GM23338 (cell line): ENCODE results near the gene BID. TPM values are rescaled to one million over a fixed set of nuclear protein-coding genes. Genes with fewer than 3 reads are reported as not detected.

Experiments
- ATAC-seq: fragments of 200-7000 bp; cut with Tn5 transposase; 3 replicates; pipeline ENCODE4 v1.9.1; 2020
- DNase-seq: peaks from one replicate; pipeline ENCODE4 v3.0.0-alpha.2; 2015; ENCODE audit warnings: low spot score
- H2AFZ ChIP-seq: fragments of 200-600 bp; sonication (generic); 2 replicates; pipeline ENCODE4 v1.8.0; 2016; ENCODE audit warnings: antibody characterized with exemption, mild to moderate bottlenecking, moderate library complexity
- H3F3A ChIP-seq: fragments of 200-600 bp; sonication (generic); replicated peaks from 2 replicates; pipeline ENCODE4 v1.8.0; 2017; ENCODE audit warnings: antibody characterized with exemption, mixed run types, low read depth
- H3K27ac ChIP-seq: fragments of 200-600 bp; sonication (generic); 2 replicates; pipeline ENCODE4 v1.6.1; 2016; ENCODE audit warnings: low read depth
- H3K27me3 ChIP-seq: fragments of 200-600 bp; sonication (generic); 2 replicates; pipeline ENCODE4 v1.8.0; 2016; ENCODE audit warnings: mild to moderate bottlenecking, mixed run types, moderate library complexity; ENCODE audit not compliant: insufficient read depth
- H3K36me3 ChIP-seq: fragments of 200-600 bp; sonication (generic); 2 replicates; pipeline ENCODE4 v1.8.0; 2016; ENCODE audit warnings: mild to moderate bottlenecking; ENCODE audit not compliant: insufficient read depth
- H3K4me1 ChIP-seq: fragments of 200-600 bp; sonication (generic); 2 replicates; pipeline ENCODE4 v1.8.0; 2016; ENCODE audit warnings: mild to moderate bottlenecking, moderate library complexity; ENCODE audit not compliant: insufficient read depth
- H3K4me2 ChIP-seq: fragments of 200-600 bp; sonication (generic); 2 replicates; pipeline ENCODE4 v1.7.1; 2017; ENCODE audit warnings: mixed run types
- H3K4me3 ChIP-seq: fragments of 200-600 bp; sonication (generic); 2 replicates; pipeline ENCODE4 v1.6.1; 2016; ENCODE audit warnings: mixed run types
- H3K79me2 ChIP-seq: fragments of 200-600 bp; sonication (generic); replicated peaks from 2 replicates; pipeline ENCODE4 v1.8.0; 2017; ENCODE audit warnings: mild to moderate bottlenecking; ENCODE audit not compliant: insufficient read depth
- H3K9me2 ChIP-seq: fragments of 200-600 bp; sonication (generic); 2 replicates; pipeline ENCODE4 v1.8.0; 2017; ENCODE audit not compliant: insufficient read depth
- H4K20me1 ChIP-seq: fragments of 200-600 bp; sonication (generic); replicated peaks from 2 replicates; pipeline ENCODE4 v1.8.0; 2017; ENCODE audit warnings: mild to moderate bottlenecking; ENCODE audit not compliant: insufficient read depth
- H3K27ac Mint-ChIP-seq: 2 replicates; pipeline ENCODE4 v1.8.0; 2020; ENCODE audit warnings: inconsistent platforms, mild to moderate bottlenecking, moderate library complexity, mixed read lengths
- H3K27me3 Mint-ChIP-seq: 3 replicates; pipeline ENCODE4 v1.8.0; 2022; ENCODE audit warnings: low read depth, mild to moderate bottlenecking, moderate library complexity, mixed read lengths, inconsistent platforms; ENCODE audit not compliant: insufficient read depth, poor library complexity
- H3K36me3 Mint-ChIP-seq: 3 replicates; pipeline ENCODE4 v1.8.0; 2021; ENCODE audit warnings: low read depth, mild to moderate bottlenecking, inconsistent platforms, moderate library complexity, mixed read lengths
- H3K4me1 Mint-ChIP-seq: 3 replicates; pipeline ENCODE4 v1.8.0; 2020; ENCODE audit warnings: mild to moderate bottlenecking, inconsistent platforms, mixed read lengths
- H3K4me3 Mint-ChIP-seq: 3 replicates; pipeline ENCODE4 v1.8.0; 2021; ENCODE audit warnings: moderate library complexity, mild to moderate bottlenecking, inconsistent platforms, mixed read lengths
- H3K9me3 Mint-ChIP-seq: 3 replicates; pipeline ENCODE4 v1.8.0; 2020; ENCODE audit warnings: moderate library complexity, mild to moderate bottlenecking, inconsistent platforms, mixed read lengths
- CREB1 ChIP-seq: fragments of 250-450 bp; sonication (Bioruptor Pico); IDR thresholded peaks from 2 replicates; pipeline ENCODE4 v1.5.0; 2020; ENCODE audit warnings: low read depth, mild to moderate bottlenecking, moderate library complexity
- EZH2 ChIP-seq: fragments of 200-600 bp; sonication (generic); IDR thresholded peaks from one replicate; pipeline ENCODE4 v1.8.0; 2017; ENCODE audit warnings: antibody characterized with exemption, mild to moderate bottlenecking, low read depth; ENCODE audit not compliant: unreplicated experiment
- EZH2phosphoT487 ChIP-seq: fragments of 200-600 bp; sonication (generic); IDR thresholded peaks from one replicate; pipeline ENCODE4 v1.8.1; 2018; ENCODE audit warnings: antibody characterized with exemption; ENCODE audit not compliant: unreplicated experiment
- JUNB ChIP-seq: IDR thresholded peaks from one replicate; pipeline ENCODE4 v1.6.1; 2016; ENCODE audit warnings: antibody characterized with exemption; ENCODE audit not compliant: unreplicated experiment
- NANOG ChIP-seq: IDR thresholded peaks from 2 replicates; pipeline ENCODE4 v1.6.1; 2016; ENCODE audit warnings: antibody characterized with exemption, borderline replicate concordance
- POLR2AphosphoS5 ChIP-seq: IDR thresholded peaks from 2 replicates; pipeline ENCODE4 v1.6.1; 2016; ENCODE audit warnings: antibody characterized with exemption, low read depth
- STAT1 ChIP-seq: IDR thresholded peaks from one replicate; pipeline ENCODE4 v1.6.1; 2016; ENCODE audit warnings: antibody characterized with exemption; ENCODE audit not compliant: unreplicated experiment
- ZNF114 ChIP-seq: fragments of 250-450 bp; sonication (Bioruptor Pico); IDR thresholded peaks from 2 replicates; pipeline ENCODE4 v1.5.0; 2020; ENCODE audit warnings: mild to moderate bottlenecking, moderate library complexity
- ZNF331 ChIP-seq: fragments of 250-450 bp; sonication (Bioruptor Pico); IDR thresholded peaks from 2 replicates; pipeline ENCODE4 v1.5.0; 2020; ENCODE audit warnings: low read depth, mild to moderate bottlenecking, moderate library complexity
- polyA plus RNA-seq: library from polyadenylated mRNA; unstranded; fragments of >200 nt; fragmentation: Nextera tagmentation; extraction: Ambion mirVana; gene quantifications from 2 replicates; pipeline ENCODE4 v1.2.1, GENCODE V29; 2016
- total RNA-seq: library from RNA; depleted of rRNA; stranded (reverse); fragments of >200 nt; shearing (Covaris generic); gene quantifications from 2 replicates; pipeline ENCODE4 v1.2.3, GENCODE V29; 2014
- TF ChIP-seq, protein P1 (sequence below), 2 experiments: fragments of 200-600 bp in 1 of 2; sonication (generic) in 1 of 2; conservative IDR thresholded peaks; 2 replicates each; pipeline versions ENCODE4 v1.5.1 to v1.6.1; 2016 to 2017; ENCODE audit warnings: antibody characterized with exemption in 2 of 2, low read depth in 2 of 2, mild to moderate bottlenecking in 2 of 2, moderate library complexity in 1 of 2
- TF ChIP-seq, protein P2 (sequence below): fragments of 250-450 bp; sonication (Bioruptor Pico); IDR thresholded peaks from 2 replicates; pipeline ENCODE4 v1.5.0; 2020; ENCODE audit warnings: mild to moderate bottlenecking, moderate library complexity
- TF ChIP-seq, protein P3 (sequence below): IDR thresholded peaks from one replicate; pipeline ENCODE4 v1.6.1; 2018; ENCODE audit warnings: antibody characterized with exemption; ENCODE audit not compliant: unreplicated experiment
- TF ChIP-seq, protein P4 (sequence below): IDR thresholded peaks from 2 replicates; pipeline ENCODE4 v1.6.1; 2016; ENCODE audit warnings: antibody characterized with exemption

BID gene
- total and polyA plus RNA-seq, 2 experiments from 2014 or later = 65.1 to 125 TPM

DNA sequence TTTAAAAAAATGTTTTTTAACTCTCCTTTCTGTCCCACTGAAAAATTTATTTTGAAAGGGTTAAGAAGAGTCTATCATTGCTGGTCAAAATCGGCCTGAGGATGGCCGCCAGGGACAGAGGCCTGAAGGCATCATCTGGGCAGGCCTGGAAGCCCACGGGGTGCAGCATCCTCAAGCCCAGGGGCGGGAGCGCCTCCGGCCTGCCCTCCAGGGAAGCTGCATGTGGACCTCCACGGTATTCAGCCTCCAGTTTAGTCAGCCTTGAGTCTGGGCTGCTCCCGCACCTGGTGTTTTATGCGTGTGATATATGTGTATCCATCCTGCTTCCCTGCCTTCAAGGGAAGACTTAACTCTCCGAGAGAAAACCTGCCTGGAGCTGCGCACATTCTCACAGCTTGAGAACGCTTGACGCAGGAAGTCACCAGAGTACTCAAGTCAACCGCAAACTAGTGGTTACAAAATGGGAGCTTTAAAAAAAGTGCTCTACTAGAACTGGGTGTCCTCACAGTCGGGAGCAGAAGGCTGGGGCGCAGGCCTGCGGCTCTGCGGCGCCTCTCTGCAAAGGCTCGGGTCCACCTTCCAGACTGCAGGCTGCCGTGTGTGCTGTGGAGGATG lies 13.6 kb upstream of the BID start:
- H3K27me3 Mint-ChIP-seq = peaks cover 13% of the 10 kb centered on the region

More for the DNA sequence above, 13.6 kb upstream of the BID start:
- H3K4me1 ChIP-seq = no peaks in the 10 kb centered on the region; the same call in 1 of the 2 replicates
- no peaks in the 10 kb centered on the region for H4K20me1 ChIP-seq
- Mint-ChIP-seq H3K9me3 (no peaks in the 10 kb centered on the region), H3K27ac (no peak overlapping the region), H3K36me3 (no peaks in the 10 kb centered on the region), H3K4me1 (peaks cover 4% of the 10 kb centered on the region; the same call in 2 of the 3 replicates), H3K4me3 (no peak overlapping the region; the same call in 2 of the 3 replicates)
- no peak overlapping the region for H3K4me2 ChIP-seq
- H3F3A ChIP-seq = 0 out of 2 replicates have a peak, but pooled peaks cover 5% of the 10 kb centered on the region
- no peak for TF ChIP-seq EZH2phosphoT487
- TF ChIP-seq, protein P1, sequence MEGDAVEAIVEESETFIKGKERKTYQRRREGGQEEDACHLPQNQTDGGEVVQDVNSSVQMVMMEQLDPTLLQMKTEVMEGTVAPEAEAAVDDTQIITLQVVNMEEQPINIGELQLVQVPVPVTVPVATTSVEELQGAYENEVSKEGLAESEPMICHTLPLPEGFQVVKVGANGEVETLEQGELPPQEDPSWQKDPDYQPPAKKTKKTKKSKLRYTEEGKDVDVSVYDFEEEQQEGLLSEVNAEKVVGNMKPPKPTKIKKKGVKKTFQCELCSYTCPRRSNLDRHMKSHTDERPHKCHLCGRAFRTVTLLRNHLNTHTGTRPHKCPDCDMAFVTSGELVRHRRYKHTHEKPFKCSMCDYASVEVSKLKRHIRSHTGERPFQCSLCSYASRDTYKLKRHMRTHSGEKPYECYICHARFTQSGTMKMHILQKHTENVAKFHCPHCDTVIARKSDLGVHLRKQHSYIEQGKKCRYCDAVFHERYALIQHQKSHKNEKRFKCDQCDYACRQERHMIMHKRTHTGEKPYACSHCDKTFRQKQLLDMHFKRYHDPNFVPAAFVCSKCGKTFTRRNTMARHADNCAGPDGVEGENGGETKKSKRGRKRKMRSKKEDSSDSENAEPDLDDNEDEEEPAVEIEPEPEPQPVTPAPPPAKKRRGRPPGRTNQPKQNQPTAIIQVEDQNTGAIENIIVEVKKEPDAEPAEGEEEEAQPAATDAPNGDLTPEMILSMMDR (conservative IDR thresholded peaks at IDR 0.05; ENCODE audit: low read depth in 2 of 2) = no peak
- TF ChIP-seq STAT1 = no peak
- no peak for TF ChIP-seq EZH2
- TF ChIP-seq NANOG = no peak
- TF ChIP-seq CREB1 (CRISPR knock-in tag) = no peak
- no peak for TF ChIP-seq ZNF331 (CRISPR knock-in tag)
- TF ChIP-seq POLR2AphosphoS5 = no peak
- no peak for TF ChIP-seq JUNB
- TF ChIP-seq, protein P2, sequence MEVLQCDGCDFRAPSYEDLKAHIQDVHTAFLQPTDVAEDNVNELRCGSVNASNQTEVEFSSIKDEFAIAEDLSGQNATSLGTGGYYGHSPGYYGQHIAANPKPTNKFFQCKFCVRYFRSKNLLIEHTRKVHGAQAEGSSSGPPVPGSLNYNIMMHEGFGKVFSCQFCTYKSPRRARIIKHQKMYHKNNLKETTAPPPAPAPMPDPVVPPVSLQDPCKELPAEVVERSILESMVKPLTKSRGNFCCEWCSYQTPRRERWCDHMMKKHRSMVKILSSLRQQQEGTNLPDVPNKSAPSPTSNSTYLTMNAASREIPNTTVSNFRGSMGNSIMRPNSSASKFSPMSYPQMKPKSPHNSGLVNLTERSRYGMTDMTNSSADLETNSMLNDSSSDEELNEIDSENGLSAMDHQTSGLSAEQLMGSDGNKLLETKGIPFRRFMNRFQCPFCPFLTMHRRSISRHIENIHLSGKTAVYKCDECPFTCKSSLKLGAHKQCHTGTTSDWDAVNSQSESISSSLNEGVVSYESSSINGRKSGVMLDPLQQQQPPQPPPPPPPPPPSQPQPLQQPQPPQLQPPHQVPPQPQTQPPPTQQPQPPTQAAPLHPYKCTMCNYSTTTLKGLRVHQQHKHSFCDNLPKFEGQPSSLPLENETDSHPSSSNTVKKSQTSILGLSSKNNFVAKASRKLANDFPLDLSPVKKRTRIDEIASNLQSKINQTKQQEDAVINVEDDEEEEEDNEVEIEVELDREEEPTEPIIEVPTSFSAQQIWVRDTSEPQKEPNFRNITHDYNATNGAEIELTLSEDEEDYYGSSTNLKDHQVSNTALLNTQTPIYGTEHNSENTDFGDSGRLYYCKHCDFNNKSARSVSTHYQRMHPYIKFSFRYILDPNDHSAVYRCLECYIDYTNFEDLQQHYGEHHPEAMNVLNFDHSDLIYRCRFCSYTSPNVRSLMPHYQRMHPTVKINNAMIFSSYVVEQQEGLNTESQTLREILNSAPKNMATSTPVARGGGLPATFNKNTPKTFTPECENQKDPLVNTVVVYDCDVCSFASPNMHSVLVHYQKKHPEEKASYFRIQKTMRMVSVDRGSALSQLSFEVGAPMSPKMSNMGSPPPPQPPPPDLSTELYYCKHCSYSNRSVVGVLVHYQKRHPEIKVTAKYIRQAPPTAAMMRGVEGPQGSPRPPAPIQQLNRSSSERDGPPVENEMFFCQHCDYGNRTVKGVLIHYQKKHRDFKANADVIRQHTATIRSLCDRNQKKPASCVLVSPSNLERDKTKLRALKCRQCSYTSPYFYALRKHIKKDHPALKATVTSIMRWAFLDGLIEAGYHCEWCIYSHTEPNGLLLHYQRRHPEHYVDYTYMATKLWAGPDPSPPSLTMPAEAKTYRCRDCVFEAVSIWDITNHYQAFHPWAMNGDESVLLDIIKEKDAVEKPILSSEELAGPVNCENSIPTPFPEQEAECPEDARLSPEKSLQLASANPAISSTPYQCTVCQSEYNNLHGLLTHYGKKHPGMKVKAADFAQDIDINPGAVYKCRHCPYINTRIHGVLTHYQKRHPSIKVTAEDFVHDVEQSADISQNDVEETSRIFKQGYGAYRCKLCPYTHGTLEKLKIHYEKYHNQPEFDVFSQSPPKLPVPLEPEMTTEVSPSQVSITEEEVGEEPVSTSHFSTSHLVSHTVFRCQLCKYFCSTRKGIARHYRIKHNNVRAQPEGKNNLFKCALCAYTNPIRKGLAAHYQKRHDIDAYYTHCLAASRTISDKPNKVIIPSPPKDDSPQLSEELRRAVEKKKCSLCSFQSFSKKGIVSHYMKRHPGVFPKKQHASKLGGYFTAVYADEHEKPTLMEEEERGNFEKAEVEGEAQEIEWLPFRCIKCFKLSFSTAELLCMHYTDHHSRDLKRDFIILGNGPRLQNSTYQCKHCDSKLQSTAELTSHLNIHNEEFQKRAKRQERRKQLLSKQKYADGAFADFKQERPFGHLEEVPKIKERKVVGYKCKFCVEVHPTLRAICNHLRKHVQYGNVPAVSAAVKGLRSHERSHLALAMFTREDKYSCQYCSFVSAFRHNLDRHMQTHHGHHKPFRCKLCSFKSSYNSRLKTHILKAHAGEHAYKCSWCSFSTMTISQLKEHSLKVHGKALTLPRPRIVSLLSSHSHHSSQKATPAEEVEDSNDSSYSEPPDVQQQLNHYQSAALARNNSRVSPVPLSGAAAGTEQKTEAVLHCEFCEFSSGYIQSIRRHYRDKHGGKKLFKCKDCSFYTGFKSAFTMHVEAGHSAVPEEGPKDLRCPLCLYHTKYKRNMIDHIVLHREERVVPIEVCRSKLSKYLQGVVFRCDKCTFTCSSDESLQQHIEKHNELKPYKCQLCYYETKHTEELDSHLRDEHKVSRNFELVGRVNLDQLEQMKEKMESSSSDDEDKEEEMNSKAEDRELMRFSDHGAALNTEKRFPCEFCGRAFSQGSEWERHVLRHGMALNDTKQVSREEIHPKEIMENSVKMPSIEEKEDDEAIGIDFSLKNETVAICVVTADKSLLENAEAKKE (CRISPR knock-in tag) = no peak
- TF ChIP-seq, protein P3, sequence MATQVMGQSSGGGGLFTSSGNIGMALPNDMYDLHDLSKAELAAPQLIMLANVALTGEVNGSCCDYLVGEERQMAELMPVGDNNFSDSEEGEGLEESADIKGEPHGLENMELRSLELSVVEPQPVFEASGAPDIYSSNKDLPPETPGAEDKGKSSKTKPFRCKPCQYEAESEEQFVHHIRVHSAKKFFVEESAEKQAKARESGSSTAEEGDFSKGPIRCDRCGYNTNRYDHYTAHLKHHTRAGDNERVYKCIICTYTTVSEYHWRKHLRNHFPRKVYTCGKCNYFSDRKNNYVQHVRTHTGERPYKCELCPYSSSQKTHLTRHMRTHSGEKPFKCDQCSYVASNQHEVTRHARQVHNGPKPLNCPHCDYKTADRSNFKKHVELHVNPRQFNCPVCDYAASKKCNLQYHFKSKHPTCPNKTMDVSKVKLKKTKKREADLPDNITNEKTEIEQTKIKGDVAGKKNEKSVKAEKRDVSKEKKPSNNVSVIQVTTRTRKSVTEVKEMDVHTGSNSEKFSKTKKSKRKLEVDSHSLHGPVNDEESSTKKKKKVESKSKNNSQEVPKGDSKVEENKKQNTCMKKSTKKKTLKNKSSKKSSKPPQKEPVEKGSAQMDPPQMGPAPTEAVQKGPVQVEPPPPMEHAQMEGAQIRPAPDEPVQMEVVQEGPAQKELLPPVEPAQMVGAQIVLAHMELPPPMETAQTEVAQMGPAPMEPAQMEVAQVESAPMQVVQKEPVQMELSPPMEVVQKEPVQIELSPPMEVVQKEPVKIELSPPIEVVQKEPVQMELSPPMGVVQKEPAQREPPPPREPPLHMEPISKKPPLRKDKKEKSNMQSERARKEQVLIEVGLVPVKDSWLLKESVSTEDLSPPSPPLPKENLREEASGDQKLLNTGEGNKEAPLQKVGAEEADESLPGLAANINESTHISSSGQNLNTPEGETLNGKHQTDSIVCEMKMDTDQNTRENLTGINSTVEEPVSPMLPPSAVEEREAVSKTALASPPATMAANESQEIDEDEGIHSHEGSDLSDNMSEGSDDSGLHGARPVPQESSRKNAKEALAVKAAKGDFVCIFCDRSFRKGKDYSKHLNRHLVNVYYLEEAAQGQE = no peak
- TF ChIP-seq, protein P4, sequence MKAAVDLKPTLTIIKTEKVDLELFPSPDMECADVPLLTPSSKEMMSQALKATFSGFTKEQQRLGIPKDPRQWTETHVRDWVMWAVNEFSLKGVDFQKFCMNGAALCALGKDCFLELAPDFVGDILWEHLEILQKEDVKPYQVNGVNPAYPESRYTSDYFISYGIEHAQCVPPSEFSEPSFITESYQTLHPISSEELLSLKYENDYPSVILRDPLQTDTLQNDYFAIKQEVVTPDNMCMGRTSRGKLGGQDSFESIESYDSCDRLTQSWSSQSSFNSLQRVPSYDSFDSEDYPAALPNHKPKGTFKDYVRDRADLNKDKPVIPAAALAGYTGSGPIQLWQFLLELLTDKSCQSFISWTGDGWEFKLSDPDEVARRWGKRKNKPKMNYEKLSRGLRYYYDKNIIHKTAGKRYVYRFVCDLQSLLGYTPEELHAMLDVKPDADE = no peak
- TF ChIP-seq ZNF114 (CRISPR knock-in tag) = no peak
- H2AFZ ChIP-seq = no peak overlapping the region
- no peaks in the 10 kb centered on the region for H3K27me3 ChIP-seq
- DNase-seq (no peak), ATAC-seq (no peak)
- H3K27ac ChIP-seq = no peak overlapping the region
- H3K79me2 ChIP-seq = no peaks in the 10 kb centered on the region
- no peaks in the 10 kb centered on the region for H3K9me2 ChIP-seq
- no peak overlapping the region for H3K4me3 ChIP-seq
- no peaks in the 10 kb centered on the region for H3K36me3 ChIP-seq
